Embryonic facial prominence (tissue), 1 donor: ENCODE results near the gene ALPK1.
"Not testable (repeated sequence)": the region's sequence is repeated elsewhere in the genome, so short reads cannot be mapped to it uniquely, and the experiment has no call there.

Source experiments
- DNase-seq: peaks from one replicate; pipeline ENCODE4 v3.0.0-alpha.2; 2016; ENCODE audit errors: extremely low spot score

The ALPK1 gene

GRCh38 chr4:112448306-112449132, 151.3 kb downstream of the ALPK1 start:
- DNase-seq: no peak

- no peak for DNase-seq
Observed at GRCh38 chr4:112449708-112450107, 152.5 kb downstream of the ALPK1 start.

DNA sequence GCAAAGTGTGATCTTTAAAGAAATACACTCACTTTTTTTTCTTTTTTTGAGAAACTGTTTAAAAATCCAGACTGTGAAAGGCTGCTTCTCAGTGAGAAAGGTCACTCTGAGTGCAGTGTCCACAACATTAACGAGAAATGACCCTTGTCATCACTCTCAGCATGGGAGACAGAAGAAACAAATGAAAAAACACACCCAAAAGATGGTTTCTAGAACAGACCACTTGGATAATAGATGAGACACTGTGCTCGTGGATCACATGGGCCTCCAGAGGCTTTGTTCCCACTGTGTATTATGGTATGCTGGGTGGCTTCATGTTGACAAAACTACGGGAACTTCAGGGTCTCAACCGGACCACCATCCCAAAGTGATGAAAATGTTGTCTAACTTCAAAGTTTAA, 153.9 kb downstream of the ALPK1 start:
- DNase-seq: no peak

DNA sequence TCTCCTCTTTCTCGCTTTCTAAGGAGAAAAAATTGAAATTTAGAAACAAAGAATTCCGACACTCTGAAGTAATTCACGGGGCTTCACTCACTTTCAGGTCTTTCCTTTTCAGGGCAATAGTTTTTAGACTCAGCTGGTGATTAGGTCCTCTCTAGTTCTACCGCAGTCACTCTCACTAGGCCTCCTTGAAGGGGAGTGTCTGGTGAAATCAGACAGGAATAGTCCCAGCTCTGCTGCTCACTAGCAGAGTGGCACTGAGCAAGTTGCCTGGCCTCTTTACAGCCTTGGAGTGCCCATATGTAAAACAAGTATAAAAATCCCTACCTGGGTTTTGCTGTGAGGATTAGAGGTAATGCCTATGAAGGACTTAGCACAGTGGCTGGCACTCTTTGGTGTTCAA, 154.7 kb downstream of the ALPK1 start:
- no peak for DNase-seq

GRCh38 chr4:112453321-112453720, 156.2 kb downstream of the ALPK1 start:
- no peak for DNase-seq

GRCh38 chr4:112472318-112472717, 175.1 kb downstream of the ALPK1 start:
- no peak for DNase-seq

DNA sequence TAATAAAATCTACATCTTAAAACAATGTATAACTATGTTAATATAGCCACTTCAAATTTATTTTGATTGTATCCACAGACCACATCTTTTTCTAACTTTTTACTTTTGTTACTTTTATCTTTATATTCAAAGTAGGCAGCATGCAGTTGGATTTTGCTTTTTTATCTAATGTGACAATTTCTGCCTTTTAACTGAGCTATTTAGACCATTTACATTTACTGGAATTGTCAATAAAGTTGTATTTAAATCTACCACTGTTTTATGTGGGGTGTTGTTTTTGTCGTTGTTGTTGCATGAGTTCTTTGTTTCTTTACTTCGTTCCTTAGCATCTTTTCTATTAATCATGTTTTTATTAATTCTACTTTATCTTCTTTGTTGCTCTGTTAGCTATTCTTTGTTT, 176.8 kb downstream of the ALPK1 start:
- DNase-seq: no peak

- no peak for DNase-seq
Observed at GRCh38 chr4:112485930-112486329, 188.8 kb downstream of the ALPK1 start.

DNA sequence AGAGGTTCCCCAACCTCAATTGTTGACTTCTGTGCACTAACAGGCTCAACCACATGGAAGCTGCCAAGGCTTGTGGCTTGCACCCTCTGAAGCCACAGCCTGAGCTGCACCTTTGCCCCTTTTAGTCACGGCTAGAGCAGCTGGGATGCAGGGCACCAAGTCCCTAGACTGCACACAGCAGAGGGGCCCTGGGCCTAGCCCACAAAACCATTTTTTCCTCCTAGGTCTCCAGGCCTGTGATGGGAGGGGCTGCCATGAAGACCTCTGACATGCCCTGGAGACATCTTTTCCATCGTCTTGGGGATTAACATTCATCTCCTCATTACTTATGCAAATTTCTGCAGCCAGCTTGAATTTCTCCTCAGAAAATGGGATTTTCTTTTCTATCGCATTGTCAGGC, 193.6 kb downstream of the ALPK1 start:
- not testable (repeated sequence) for DNase-seq
